HG03565 (cell line): Measurements from ENCODE around the gene ACTC1.
"Not testable (repeated sequence)": the region's sequence is repeated elsewhere in the genome, so short reads cannot be mapped to it uniquely, and the experiment has no call there.

Experiments used
- ATAC-seq: cut with Tn5 transposase; IDR thresholded peaks from one replicate; pipeline ENCODE4 v1.9.1; 2021; ENCODE audit warnings: mild to moderate bottlenecking, moderate library complexity; ENCODE audit not compliant: unreplicated experiment

ACTC1 gene

GRCh38 chr15:34795267-34796081, at the start of gene ACTC1:
Gene ACTC1, minus strand, starts transcription at chr15:34795549. Its CDS starts 741 bp downstream, at chr15:34794808.
- no peak for ATAC-seq

- no peak for ATAC-seq
Observed at GRCh38 chr15:34841262-34841725, 45.9 kb upstream of the ACTC1 start.

DNA sequence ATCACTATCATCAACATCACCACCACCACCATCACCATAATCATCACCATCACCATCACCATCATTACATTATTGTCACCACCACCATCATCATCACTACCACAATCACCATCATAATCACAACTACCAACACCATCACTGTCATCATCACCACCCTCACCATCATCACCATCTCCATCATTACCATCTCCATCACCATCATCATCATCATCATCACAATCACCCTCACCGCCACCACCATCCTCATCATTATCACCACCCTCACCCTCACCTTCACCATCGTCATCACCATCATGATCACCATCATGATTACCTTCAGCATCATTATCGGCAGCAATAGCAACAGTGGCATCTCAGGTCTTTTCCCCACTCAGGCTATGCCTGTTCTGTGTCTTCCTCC, 42.9 kb upstream of the ACTC1 start:
- ATAC-seq, result no peak

GRCh38 chr15:34837246-34838016, 42.1 kb upstream of the ACTC1 start:
- ATAC-seq, result no peak

- ATAC-seq, result no peak
Observed at GRCh38 chr15:34828145-34828911, 33.0 kb upstream of the ACTC1 start.

DNA sequence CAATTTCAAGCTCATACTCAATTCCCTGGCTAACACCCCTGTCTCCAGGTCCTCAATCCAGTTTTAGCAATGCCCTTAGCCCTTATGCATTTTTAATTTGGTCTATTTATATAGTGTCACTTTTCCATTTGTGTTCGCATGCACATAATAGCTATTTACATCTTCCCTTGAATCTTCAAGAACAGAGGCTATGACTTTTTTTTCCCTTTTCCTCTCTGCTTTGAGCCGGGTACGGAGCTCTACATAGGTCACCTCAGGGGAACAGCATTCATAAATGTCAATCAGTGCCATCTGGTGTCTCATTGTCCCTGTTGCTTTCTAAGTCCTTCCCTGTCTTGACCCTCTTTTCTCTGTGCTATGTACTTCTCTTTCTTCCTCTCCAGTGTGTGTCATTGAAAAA, 26.5 kb upstream of the ACTC1 start:
- ATAC-seq, result no peak

DNA sequence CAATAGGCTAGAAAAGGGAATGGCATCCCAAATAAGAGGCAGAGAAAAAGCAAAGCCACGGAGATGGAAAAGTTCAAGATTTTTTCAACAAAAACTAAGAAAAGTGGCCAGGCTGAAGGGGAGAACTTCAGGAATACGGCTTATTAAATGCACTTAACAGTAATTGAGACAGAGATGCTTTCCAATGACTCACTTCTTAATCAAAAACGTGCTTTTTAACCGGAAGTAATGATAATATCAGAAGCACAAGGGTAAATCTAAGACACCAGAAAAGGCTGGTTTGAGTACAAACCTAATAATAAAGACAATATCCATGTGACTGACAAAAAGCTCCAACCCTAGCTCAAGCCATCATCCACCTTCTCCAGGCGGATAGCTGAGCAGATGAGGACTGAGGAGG, 24.8 kb upstream of the ACTC1 start:
- no peak for ATAC-seq

DNA sequence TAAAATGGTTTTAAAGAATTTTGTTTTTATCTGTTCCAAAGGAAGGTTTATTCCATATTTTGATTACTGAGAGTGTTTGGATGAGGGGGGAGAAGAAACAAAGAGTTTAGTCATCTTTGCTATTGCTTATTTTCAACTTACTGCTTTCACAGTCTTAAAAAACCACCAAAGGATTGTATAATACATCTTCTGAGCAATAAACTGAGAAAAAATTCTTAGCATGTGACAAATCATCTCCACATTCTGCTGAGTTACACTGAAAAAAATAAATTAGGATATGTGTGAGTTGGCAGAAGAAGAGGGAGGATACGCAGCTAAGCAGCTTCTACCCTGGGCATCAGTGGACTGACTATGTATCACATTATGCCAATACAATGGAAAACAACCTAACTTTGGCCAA, 23.2 kb upstream of the ACTC1 start:
- ATAC-seq, result no peak

DNA sequence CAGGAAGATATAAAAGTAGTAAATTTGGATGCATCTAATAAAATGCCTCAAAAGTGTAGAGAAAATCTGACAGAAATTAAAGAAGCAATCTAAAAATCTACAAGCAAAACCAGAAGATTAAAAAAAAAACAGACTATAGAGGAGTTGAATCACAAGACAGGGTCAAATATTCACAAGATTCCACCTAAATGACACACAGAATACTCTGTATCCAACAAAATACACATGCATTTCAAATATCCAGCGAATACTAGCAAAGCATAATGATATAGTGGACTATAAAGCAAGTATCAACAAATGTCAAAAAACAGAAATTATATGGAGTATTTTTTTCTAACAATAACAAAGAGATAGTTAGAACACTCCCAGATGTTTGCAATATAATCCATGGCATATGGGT, 20.5 kb upstream of the ACTC1 start:
- ATAC-seq, result no peak

- ATAC-seq, result no peak
Observed at GRCh38 chr15:34813446-34814190, 18.3 kb upstream of the ACTC1 start.

DNA sequence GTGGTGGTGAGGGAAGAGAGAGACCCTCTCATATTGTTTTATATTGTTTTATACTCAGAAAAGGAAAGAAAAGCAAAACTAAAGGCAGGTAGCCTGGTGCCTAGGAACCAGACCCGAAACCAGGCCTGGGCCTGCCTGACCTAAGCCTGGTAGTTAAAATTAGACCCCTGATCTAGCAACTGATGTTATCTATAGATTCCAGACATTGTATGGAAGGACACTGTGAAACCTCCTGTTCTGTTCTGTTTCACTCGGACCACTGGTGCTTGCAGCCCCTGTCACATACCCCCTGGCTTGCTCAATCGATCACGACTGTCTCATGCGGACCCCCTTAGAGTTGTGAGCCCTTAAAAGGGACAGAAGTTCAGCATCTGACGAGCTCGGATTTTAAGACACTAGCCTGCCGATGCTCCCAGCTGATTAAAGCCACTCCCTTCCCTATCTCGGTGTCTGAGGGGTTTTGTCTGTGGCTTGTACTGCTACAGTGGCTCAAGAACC, 17.6 kb upstream of the ACTC1 start:
- ATAC-seq, result not testable (repeated sequence)

- ATAC-seq, result no peak
Observed at GRCh38 chr15:34812369-34812768, 17.0 kb upstream of the ACTC1 start.

- no peak for ATAC-seq
Observed at GRCh38 chr15:34810443-34811129, 15.2 kb upstream of the ACTC1 start.

- ATAC-seq, result no peak
Observed at GRCh38 chr15:34809186-34809585, 13.8 kb upstream of the ACTC1 start.

- ATAC-seq, result no peak
Observed at GRCh38 chr15:34808016-34808415, 12.7 kb upstream of the ACTC1 start.

- not testable (repeated sequence) for ATAC-seq
Observed at GRCh38 chr15:34807241-34807640, 11.9 kb upstream of the ACTC1 start.

DNA sequence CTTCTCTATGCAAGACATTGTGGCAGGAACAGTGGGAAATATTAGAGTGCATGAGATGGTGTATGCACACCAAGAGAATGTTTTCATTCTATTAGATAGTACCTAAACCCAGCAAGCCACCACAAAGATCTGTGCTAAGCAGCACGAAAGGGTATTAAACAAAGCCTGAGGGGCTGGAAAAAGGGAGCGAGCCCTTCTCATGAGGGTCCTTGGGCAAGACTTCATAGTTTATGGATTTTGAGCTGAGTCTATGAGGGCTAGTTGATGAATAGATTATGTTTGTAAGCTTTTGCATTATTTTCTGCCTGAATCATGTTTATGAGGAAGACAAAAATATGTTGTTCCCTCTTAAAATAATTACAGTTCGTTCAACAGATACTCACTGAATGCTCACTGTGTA, 9.4 kb upstream of the ACTC1 start:
- no peak for ATAC-seq

GRCh38 chr15:34804113-34804512, 8.8 kb upstream of the ACTC1 start:
- ATAC-seq, result no peak

- ATAC-seq, result no peak
Observed at GRCh38 chr15:34802803-34803750, 7.7 kb upstream of the ACTC1 start.
